A673 (cell line): ENCODE measurements around the gene HTR2B.

ENCODE experiments used
- CTCF ChIP-seq: fragments of 300-800, 200-600 bp; sonication (generic); conservative IDR thresholded peaks from 2 replicates; pipeline ENCODE4 v1.5.1; 2017; ENCODE audit warnings: low read depth, mild to moderate bottlenecking, antibody characterized with exemption, low read length, moderate library complexity, mixed read lengths
- EZH2 ChIP-seq: fragments of 200-600 bp; sonication (generic); IDR thresholded peaks from 2 replicates; pipeline ENCODE4 v1.6.1; 2017; ENCODE audit warnings: borderline replicate concordance, low read depth, mild to moderate bottlenecking, mixed read lengths, antibody characterized with exemption, low read length; ENCODE audit not compliant: poor library complexity, severe bottlenecking

- no peak for TF ChIP-seq CTCF
- no peak for TF ChIP-seq EZH2
Measured at GRCh38 chr2:231062776-231063175, 62.1 kb downstream of the HTR2B start.
